Muscle of arm (tissue), 12 donors: ENCODE data around the gene RAF1. TPM values are rescaled to one million over a fixed set of nuclear protein-coding genes. Genes with fewer than 3 reads are reported as not detected.
"Not testable (repeated sequence)": the region's sequence is repeated elsewhere in the genome, so short reads cannot be mapped to it uniquely, and the experiment has no call there.

Experiments used
- DNase-seq: peaks from one replicate; pipeline ENCODE4 v3.0.0-alpha.2; 2013
- polyA plus RNA-seq, 12 donors: library from polyadenylated mRNA; unstranded; fragments of 120-200 nt; gene quantifications; one replicate each; pipeline ENCODE4 v1.2.1, GENCODE V29; 2013; ENCODE audit not compliant: insufficient read length in 12 of 12

The RAF1 gene
- polyA plus RNA-seq, 12 donors: 75.4 to 129 (median 107) TPM; not detected in 1

GRCh38 chr3:12562451-12562850 is 101.5 kb downstream of the RAF1 start:
- DNase-seq: no peak

GRCh38 chr3:12561397-12561796 is 102.5 kb downstream of the RAF1 start:
- no peak for DNase-seq

- DNase-seq: no peak
These were observed 103.3 kb downstream of the RAF1 start for GRCh38 chr3:12560505-12561190.

DNA sequence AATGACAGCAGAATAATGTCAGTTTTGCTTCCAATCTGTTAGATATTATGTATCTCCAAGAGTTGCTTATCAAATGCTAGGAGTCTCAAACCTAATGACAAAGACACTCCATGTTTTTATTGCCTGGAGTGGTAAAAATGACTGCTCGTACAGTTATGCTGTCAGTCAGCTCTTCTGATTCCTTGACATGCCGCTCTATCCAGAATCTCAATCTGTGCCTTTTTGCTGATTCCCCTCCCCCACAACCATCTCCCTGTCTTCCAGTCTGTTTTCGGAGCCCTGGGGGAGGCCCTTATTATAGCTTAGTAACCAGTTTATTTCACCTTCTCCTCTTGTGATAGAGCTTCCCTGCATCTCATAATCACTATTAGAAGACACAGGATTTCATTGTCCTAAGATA is 104.4 kb downstream of the RAF1 start:
- no peak for DNase-seq

GRCh38 chr3:12558706-12559105 is 105.2 kb downstream of the RAF1 start:
- no peak for DNase-seq

DNA sequence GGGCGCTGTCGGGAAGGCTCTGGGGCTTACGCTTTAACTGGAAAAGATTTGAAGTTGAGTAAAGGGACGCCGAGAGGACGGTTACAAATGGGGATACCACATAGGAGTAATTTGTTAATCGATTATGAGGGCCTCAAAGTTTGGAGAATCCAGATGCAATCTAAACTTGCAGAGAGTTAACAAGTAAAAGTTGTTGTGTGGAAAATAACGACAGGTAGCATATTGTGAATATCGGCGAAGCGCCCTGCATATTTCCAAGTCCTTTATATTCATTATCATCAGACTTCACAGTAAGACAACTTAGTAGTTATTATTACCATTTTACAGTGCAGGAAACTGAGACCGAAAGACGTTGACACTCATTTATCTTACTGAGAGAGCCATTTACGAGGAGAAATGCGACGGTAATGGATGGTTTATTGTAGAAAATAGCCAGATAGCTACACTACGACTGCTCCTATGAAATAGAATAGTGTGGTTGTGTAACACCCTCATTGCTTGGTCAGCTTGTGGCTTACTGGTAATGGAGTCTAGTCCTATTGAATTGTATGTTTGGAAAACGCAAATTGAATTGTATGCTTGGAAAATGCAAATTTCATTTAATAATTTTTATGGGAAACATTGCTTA is 106.3 kb downstream of the RAF1 start:
- peak; percentile 13 for DNase-seq

DNA sequence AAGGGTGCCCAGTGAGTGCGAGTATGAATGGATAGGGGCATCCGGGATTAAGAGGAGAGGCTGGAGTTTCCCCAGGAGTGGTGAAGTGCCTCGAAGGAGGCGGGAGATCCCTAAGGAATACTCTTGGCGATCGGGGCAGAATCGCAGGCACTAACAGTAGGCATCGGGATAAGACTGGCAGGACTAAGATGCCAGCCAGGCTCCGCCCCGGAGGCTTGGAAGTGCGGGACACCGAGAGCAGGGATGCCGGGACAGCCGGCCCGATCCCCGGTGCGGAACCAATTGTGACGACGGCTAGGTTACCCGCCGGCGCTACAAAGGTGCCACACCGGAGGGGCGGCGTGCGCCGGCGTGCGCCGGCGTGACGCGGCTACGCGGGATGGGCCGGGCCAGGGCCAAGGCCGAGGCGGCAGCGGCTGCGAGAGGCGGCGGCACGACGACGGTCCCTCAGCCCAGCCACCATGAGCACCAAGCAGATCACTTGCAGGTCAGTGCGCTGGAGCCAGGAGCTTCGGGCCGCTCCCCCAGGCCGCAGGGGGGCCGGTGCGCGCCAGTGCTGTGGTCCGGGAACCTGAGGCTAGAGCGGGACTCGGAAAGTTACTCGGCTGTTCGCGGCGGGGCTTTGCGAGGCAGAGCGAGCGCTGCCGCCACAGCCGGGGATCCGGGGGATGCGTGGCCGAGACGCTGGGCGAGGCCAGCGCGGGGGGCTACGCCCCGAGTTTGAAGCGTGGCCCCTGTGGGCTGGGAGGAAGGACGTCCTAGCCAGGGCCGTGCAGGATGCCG is 107.0 kb downstream of the RAF1 start, which contains the start of gene MKRN2:
TSS of gene MKRN2 (plus strand) at position 398 of the 783 bp plus-strand sequence. CDS start at position 462, 64 bp downstream.
- peak; percentile 92 for DNase-seq

GRCh38 chr3:12556314-12556689 is 107.6 kb downstream of the RAF1 start:
- no peak for DNase-seq

GRCh38 chr3:12553921-12554391 is 110.0 kb downstream of the RAF1 start:
- DNase-seq: peak; percentile 25

DNA sequence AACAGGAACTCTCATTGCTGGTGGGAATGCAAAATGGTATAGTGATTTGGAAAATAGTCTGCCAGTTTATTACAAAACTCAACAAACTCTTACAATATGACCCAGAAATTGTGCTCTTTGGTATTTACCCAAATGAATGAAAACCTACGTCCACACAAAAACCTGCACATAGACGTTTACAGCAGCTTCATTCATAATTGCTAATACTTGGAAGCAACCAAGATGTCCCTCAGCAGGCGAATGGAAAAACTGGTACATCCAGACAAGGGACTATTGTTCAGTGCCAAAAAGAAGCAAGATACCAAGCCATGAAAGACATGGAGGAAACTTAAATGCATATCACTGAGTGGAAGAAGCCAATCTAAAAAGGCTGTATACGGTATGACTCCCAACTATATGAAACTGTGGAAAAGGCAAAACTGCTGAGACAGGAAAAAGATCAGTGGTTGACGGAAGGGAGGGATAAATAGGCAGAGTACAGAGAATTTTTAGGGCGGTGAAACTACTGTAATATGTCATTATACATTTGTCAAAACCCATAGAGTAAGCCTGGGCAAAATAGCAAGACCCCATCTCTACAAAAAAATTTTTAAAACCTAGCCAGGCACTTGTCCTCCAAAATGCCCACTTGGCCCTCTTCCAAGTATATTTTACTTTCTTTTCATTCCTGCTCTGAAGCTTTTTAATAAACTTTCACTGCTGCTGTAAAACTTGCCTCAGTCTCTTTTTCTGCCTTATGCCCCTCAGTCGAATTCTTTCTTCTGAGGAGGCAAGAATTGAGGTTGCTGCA is 113.8 kb downstream of the RAF1 start:
- DNase-seq: no peak

DNA sequence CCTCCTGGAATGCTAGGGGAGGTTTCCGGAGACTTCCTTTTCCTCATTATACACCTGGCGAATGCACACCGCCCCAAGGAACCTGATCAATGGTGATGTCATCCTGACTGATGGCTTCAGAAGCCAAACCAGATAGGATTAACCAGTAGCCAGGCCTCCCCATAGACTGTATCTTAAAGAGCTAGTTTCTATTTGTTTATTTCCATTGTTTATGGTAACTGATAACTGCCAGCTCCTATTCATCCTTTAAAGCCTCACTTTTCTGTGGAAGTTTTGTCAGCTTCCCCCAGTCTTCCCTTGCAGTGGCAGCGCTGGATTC is 118.5 kb downstream of the RAF1 start, which contains the start of gene MKRN2OS:
TSS of gene MKRN2OS (minus strand) at position 27 of the 319 bp plus-strand sequence. CDS start 35 bp downstream, outside the sequence.
- no peak for DNase-seq

GRCh38 chr3:12544652-12545472 is 119.1 kb downstream of the RAF1 start:
- no peak for DNase-seq

- DNase-seq: not testable (repeated sequence)
These were observed 120.4 kb downstream of the RAF1 start for GRCh38 chr3:12543497-12543896.

DNA sequence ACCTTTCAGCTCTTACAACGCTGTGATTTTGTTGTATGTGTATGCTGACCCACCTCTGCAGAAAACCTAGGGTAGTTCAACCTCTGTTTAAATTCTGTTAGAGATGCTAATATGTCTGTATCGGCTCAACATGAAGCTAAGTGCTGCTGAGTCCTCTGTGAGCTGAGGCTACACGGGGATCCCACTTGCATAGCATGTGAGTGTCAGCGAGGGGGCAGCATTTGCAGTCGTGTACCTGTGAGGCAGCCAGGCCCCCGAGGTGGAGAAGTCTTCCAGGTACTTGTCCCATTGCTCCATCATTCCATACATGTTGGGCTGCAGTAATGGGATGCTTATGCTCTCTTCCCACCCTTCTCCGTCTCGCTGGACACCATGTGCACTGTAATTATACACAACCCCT is 122.3 kb downstream of the RAF1 start:
- DNase-seq: no peak

DNA sequence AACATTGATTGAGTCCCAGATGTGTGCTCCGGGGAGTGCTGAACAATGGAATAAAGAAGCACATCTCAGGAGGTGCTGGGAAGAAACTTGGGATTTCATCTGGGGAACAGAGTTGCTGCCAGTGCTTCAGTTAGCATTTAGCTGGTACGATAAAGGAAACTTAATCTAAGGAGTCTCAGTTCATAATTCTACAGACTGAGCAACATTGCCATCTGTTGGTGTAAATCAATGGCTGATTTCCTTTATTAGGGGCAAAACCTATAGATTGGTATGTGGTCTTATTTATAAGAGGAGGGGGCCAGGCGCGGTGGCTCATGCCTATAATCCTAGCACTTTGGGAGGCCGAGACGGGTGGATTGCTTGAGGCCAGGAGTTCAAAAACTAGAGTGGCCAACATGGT is 127.5 kb downstream of the RAF1 start:
- DNase-seq: no peak

Other genes starting within 250 kb of the RAF1 start
- gene TSEN2, start 179.6 kb downstream of the RAF1 start, polyA plus RNA-seq: 10 to 100 TPM in 6 of 12 donors, 1 to 10 TPM in 4, not detected in 2; 8.2 to 21.3 (median 11.2) TPM
- 1 to 10 TPM in 4 of 12 donors, under 1 TPM in 6, not detected in 2; 0.39 to 1.3 (median 0.62) TPM for gene MKRN2OS, start 118.6 kb downstream of the RAF1 start, polyA plus RNA-seq
- 10 to 100 TPM in 11 of 12 donors, not detected in 1; 24.4 to 33.7 (median 26.8) TPM for gene MKRN2, start 107.0 kb downstream of the RAF1 start, polyA plus RNA-seq
- gene TMEM40, start 95.1 kb upstream of the RAF1 start, polyA plus RNA-seq: 10 to 100 TPM in 10 of 12 donors, 1 to 10 TPM in 1, not detected in 1; 9.7 to 30.7 (median 23.5) TPM
- 10 to 100 TPM in 11 of 12 donors, not detected in 1; 15.8 to 54.5 (median 35.0) TPM for gene CAND2, start 132.6 kb upstream of the RAF1 start, polyA plus RNA-seq
- 1,000 to 10,000 TPM in 11 of 12 donors, not detected in 1; 2,891 to 4,447 (median 3,076) TPM for gene RPL32, start 177.4 kb upstream of the RAF1 start, polyA plus RNA-seq